IPS DF 6.9 (cell line): ENCODE measurements around the gene ADGRD1.

Experiments used
- DNase-seq: peaks from one replicate; pipeline ENCODE4 v3.0.0-alpha.2; 2013; ENCODE audit warnings: low read depth, low spot score
- H3K27ac ChIP-seq: one replicate; pipeline ENCODE4 v1.5.1; 2013; ENCODE audit warnings: low read length, control low read depth
- H3K27me3 ChIP-seq: 2 replicates; pipeline ENCODE4 v1.6.1; 2013; ENCODE audit warnings: mild to moderate bottlenecking, low read length; ENCODE audit not compliant: control insufficient read depth, insufficient read depth
- H3K36me3 ChIP-seq: 2 replicates; pipeline ENCODE4 v1.6.1; 2013; ENCODE audit warnings: low read length; ENCODE audit not compliant: control insufficient read depth, insufficient read depth
- H3K4me1 ChIP-seq: 2 replicates; pipeline ENCODE4 v1.6.1; 2013; ENCODE audit warnings: low read length; ENCODE audit not compliant: control insufficient read depth, insufficient read depth
- H3K4me3 ChIP-seq: 2 replicates; pipeline ENCODE4 v1.5.1; 2013; ENCODE audit warnings: mild to moderate bottlenecking, low read length
- H3K9me3 ChIP-seq: 2 replicates; pipeline ENCODE4 v1.6.1; 2013; ENCODE audit warnings: low read length, inconsistent platforms; ENCODE audit not compliant: control insufficient read depth, insufficient read depth
- WGBS: extraction: QIAGEN DNeasy Blood & Tissue Kit; methylation state at CpG from one replicate; pipeline ENCODE4 v1.1.7; 2013; ENCODE audit warnings: mixed read lengths, missing lambda C conversion rate; ENCODE audit not compliant: insufficient read length, insufficient coverage; 5-methylcytosine and 5-hydroxymethylcytosine counted together

Gene ADGRD1

GRCh38 chr12:131133994-131134393, 180.3 kb downstream of the ADGRD1 start:
- H3K9me3 ChIP-seq, result no peaks in the 10 kb centered on the region
- H3K27me3 ChIP-seq, result no peaks in the 10 kb centered on the region
- H3K4me3 ChIP-seq, result no peak overlapping the region
- WGBS, result no CpG with 5 or more reads among the region's 5 CpGs
- no peak for DNase-seq
- H3K4me1 ChIP-seq, result no peaks in the 10 kb centered on the region
- no peak overlapping the region for H3K27ac ChIP-seq
- no peaks in the 10 kb centered on the region; the same call in 1 of the 2 replicates for H3K36me3 ChIP-seq

GRCh38 chr12:131134523-131135310, 181.0 kb downstream of the ADGRD1 start:
- no peaks in the 10 kb centered on the region for H3K4me1 ChIP-seq
- H3K27me3 ChIP-seq, result no peaks in the 10 kb centered on the region
- H3K36me3 ChIP-seq, result no peaks in the 10 kb centered on the region; the same call in 1 of the 2 replicates
- no peak overlapping the region for H3K27ac ChIP-seq
- no peak for DNase-seq
- H3K9me3 ChIP-seq, result no peaks in the 10 kb centered on the region
- no CpG with 5 or more reads among the region's 9 CpGs for WGBS
- H3K4me3 ChIP-seq, result no peak overlapping the region

DNA sequence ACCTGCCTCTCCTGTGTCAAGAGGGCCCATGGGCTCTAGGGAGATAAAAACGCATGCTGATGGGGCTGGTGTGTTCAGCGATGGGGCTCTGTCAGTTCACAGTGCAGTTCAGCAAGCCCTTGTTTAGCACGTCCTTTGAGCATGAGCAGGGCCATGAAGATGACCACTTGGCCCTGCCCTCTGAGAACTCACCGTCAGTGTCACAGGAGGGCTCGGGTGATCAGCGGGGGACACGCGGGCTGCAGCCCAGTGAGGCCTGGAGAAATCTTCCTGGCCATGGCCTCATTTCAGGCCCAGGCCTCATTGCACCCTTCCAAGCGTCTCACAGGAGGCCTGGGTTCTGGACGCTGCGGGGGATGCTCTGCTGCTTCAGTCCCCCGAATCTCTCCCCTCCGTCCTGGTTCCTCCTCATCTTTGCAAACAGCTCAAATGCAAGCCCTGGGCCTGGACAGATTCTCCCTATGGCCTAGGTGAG, 181.6 kb downstream of the ADGRD1 start:
- Histone ChIP-seq H3K27me3 (no peaks in the 10 kb centered on the region), H3K9me3 (no peaks in the 10 kb centered on the region), H3K4me3 (no peak overlapping the region), H3K36me3 (no peaks in the 10 kb centered on the region; the same call in 1 of the 2 replicates), H3K27ac (no peak overlapping the region), H3K4me1 (no peaks in the 10 kb centered on the region)
- WGBS, result no CpG with 5 or more reads among the region's 13 CpGs
- DNase-seq, result no peak

GRCh38 chr12:131135786-131136538, 182.3 kb downstream of the ADGRD1 start:
- no peak for DNase-seq
- H3K4me3 ChIP-seq, result no peak overlapping the region
- H3K4me1 ChIP-seq, result no peaks in the 10 kb centered on the region
- WGBS, result no CpG with 5 or more reads among the region's 19 CpGs
- H3K9me3 ChIP-seq, result no peaks in the 10 kb centered on the region
- H3K36me3 ChIP-seq, result no peaks in the 10 kb centered on the region; the same call in 1 of the 2 replicates
- no peaks in the 10 kb centered on the region for H3K27me3 ChIP-seq
- no peak overlapping the region for H3K27ac ChIP-seq

GRCh38 chr12:131136539-131136872, 182.8 kb downstream of the ADGRD1 start:
- no CpG with 5 or more reads among the region's 13 CpGs for WGBS
- H3K4me1 ChIP-seq, result no peaks in the 10 kb centered on the region
- no peak overlapping the region for H3K4me3 ChIP-seq
- H3K27me3 ChIP-seq, result no peaks in the 10 kb centered on the region
- no peak overlapping the region for H3K27ac ChIP-seq
- no peaks in the 10 kb centered on the region; the same call in 1 of the 2 replicates for H3K36me3 ChIP-seq
- no peaks in the 10 kb centered on the region for H3K9me3 ChIP-seq
- no peak for DNase-seq

- no CpG with 5 or more reads among the region's 25 CpGs for WGBS
- H3K27ac ChIP-seq, result no peak overlapping the region
- H3K4me1 ChIP-seq, result no peaks in the 10 kb centered on the region
- H3K27me3 ChIP-seq, result no peaks in the 10 kb centered on the region
- no peaks in the 10 kb centered on the region for H3K9me3 ChIP-seq
- H3K36me3 ChIP-seq, result no peaks in the 10 kb centered on the region; the same call in 1 of the 2 replicates
- no peak overlapping the region for H3K4me3 ChIP-seq
- no peak for DNase-seq
Observed at GRCh38 chr12:131137009-131137835, 183.5 kb downstream of the ADGRD1 start.

GRCh38 chr12:131137836-131138637, 184.3 kb downstream of the ADGRD1 start:
- no peak for DNase-seq
- no CpG with 5 or more reads among the region's 28 CpGs for WGBS
- no peaks in the 10 kb centered on the region for H3K9me3 ChIP-seq

DNA sequence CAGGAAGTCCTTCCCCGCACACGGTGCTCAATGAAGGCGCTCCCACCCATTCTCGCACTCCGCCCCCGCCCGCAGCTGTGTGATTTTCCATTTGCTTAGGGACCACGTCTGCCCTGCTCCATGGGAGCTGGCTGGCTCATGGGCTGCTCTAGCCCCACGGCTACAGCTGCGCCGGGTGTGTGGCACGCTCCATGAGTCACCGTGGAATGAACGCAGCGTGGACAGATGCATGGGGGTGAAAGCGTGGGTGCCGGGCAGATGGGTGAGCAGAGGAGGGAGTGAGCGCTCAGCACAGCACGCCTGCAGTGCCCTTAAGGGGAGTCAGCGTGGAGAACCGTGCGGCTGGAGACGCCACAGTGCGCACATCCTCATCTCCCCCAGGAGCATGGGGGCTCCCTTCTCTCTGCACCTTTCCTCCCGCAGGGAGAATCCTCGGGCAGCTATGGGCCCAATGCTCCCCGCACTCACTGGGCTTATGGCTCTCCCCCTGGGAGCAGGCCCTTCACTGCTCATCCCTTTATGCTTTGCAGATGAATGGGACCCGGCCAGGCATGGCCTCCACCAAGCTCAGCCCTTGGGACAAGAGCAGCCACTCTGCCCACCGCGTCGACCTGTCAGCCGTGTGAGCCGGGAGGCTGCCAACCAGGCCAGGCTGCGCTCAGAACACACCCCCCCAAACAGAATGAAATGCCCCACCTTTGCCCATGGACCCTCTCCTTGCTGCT, 185.1 kb downstream of the ADGRD1 start:
- Histone ChIP-seq H3K27me3 (no peaks in the 10 kb centered on the region), H3K36me3 (no peaks in the 10 kb centered on the region; the same call in 1 of the 2 replicates)
- WGBS, result no CpG with 5 or more reads among the region's 34 CpGs

More at GRCh38 chr12:131137836-131138637, 184.3 kb downstream of the ADGRD1 start:
- no peaks in the 10 kb centered on the region for H3K27me3 ChIP-seq
- no peaks in the 10 kb centered on the region; the same call in 1 of the 2 replicates for H3K36me3 ChIP-seq
- no peaks in the 10 kb centered on the region for H3K4me1 ChIP-seq
- no peak overlapping the region for H3K27ac ChIP-seq
- no peak overlapping the region for H3K4me3 ChIP-seq

DNA sequence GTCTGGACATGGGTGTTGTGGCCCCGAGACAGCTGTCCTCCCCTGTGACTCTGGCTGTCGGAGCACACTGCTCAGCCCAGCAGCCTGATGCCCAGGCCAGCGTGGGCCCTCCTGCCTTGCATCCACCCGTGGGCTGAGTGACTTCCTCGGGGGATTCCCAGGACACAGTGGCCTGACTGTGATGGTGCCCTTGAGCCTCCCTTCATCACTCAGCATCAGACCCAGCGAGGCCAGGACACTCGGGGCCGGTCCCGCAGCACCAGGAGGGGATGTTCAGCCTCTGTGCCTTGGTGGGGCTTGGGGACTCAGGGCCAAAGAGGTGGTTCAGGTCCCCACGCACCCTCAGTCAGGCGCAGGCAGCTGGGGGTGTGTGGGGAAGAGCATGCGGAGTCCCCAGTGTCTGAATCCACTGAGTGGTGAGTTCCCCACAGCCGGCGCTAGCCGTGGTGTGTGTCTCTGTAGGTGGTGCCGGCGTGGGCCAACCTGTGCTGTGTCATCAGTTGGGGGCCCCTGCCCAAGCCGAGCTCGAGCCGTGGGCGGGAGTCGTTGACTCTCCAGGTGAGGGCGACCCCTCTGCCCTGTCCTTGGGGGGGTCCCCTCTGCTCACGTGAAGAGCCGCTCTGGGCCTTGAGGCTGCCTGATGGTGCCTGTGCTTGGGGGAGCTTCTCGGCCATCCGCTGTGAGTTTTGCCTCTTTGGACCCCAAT, 185.8 kb downstream of the ADGRD1 start:
- Histone ChIP-seq H3K27ac (no peak overlapping the region), H3K36me3 (no peaks in the 10 kb centered on the region; the same call in 1 of the 2 replicates), H3K4me1 (no peaks in the 10 kb centered on the region), H3K4me3 (no peak overlapping the region), H3K9me3 (no peaks in the 10 kb centered on the region), H3K27me3 (no peaks in the 10 kb centered on the region)
- WGBS, result no CpG with 5 or more reads among the region's 27 CpGs
- DNase-seq, result no peak

More for the DNA sequence above, 185.1 kb downstream of the ADGRD1 start:
- H3K4me3 ChIP-seq, result no peak overlapping the region
- no peak overlapping the region for H3K27ac ChIP-seq
- H3K9me3 ChIP-seq, result no peaks in the 10 kb centered on the region
- no peak for DNase-seq
- no peaks in the 10 kb centered on the region for H3K4me1 ChIP-seq
